ENCODE data around the gene DNMT3L. TPM values are rescaled to one million over a fixed set of nuclear protein-coding genes. Genes with fewer than 3 reads are reported as not detected.
"Not testable (repeated sequence)": the region's sequence is repeated elsewhere in the genome, so short reads cannot be mapped to it uniquely, and the experiment has no call there.

The DNMT3L gene
- polyA plus RNA-seq, 1 donor from 2014 or later = not detected

DNA sequence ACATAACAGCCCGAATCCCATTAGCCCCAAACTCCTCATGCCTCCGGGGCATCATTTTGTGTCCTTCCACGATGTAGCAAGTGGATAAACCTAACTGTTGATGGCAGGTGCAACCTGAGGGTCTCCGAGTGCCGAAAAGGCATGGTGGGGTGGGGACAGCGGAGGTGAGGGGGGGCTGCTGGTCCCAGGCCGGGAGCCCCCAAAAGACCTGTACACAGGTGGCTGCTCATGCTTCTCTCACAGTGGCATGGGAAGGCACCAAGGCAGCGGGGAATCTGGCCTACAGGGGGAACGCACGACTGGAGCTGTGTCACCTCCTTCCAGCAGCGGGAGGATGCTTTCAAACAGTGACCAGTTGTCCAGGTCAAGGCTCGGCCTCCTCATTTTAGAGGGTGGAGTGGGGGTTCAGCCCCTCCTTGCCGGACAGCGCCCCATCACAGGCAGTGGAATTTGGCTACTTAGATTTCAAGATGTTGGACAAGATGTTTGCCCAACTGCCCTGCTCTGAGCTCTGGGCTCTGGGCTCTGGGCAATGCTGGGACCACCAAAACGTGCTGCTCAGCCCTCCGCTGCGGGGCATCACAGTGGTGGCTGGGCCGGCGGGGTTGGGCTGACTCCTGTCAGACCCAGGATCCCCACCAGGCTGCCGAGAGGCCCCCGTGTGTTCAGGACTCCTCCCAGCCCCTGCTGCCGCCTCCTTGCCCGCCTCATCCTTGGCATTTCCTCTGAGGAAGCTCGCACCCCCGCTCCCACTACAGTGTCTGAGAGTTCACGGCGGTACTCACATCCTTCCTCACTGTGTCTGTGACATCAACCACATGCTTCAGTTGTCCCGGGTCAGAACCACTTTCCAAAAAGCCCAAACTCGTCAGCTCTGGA lies 7.6 kb downstream of the DNMT3L start:
- Mint-ChIP-seq H3K4me1 (peaks cover 0 to 2% (median 1%) of the 10 kb centered on the region in 3 donors), H3K9me3 (no peaks in the 10 kb centered on the region), H3K27me3 (peaks cover 6% of the 10 kb centered on the region), H3K4me3 (no peak overlapping the region), H3K36me3 (no peaks in the 10 kb centered on the region), H3K27ac (no peak overlapping the region)

- H3K27ac Mint-ChIP-seq, H3K4me1 Mint-ChIP-seq, H3K27me3 Mint-ChIP-seq, H3K4me3 Mint-ChIP-seq, H3K9me3 Mint-ChIP-seq, H3K36me3 Mint-ChIP-seq: not testable (repeated sequence)
Measured at GRCh38 chr21:44249204-44250037, 12.3 kb downstream of the DNMT3L start.

- H3K27me3 Mint-ChIP-seq, H3K9me3 Mint-ChIP-seq, H3K36me3 Mint-ChIP-seq, H3K27ac Mint-ChIP-seq, H3K4me3 Mint-ChIP-seq, H3K4me1 Mint-ChIP-seq: not testable (repeated sequence)
Measured at GRCh38 chr21:44247904-44248303, 13.8 kb downstream of the DNMT3L start.

- H3K27me3 Mint-ChIP-seq, H3K9me3 Mint-ChIP-seq, H3K27ac Mint-ChIP-seq, H3K4me3 Mint-ChIP-seq, H3K4me1 Mint-ChIP-seq, H3K36me3 Mint-ChIP-seq: not testable (repeated sequence)
Measured at GRCh38 chr21:44243980-44244379, 17.7 kb downstream of the DNMT3L start.

- not testable (repeated sequence) for H3K36me3 Mint-ChIP-seq, H3K27me3 Mint-ChIP-seq, H3K27ac Mint-ChIP-seq, H3K4me3 Mint-ChIP-seq, H3K4me1 Mint-ChIP-seq, H3K9me3 Mint-ChIP-seq
Measured at GRCh38 chr21:44241281-44241680, 20.4 kb downstream of the DNMT3L start.

- H3K9me3 Mint-ChIP-seq, H3K27ac Mint-ChIP-seq, H3K27me3 Mint-ChIP-seq, H3K36me3 Mint-ChIP-seq, H3K4me1 Mint-ChIP-seq, H3K4me3 Mint-ChIP-seq: not testable (repeated sequence)
Measured at GRCh38 chr21:44240842-44241241, 20.9 kb downstream of the DNMT3L start, which contains the start of gene ICOSLG. ICOSLG (minus strand) TSS chr21:44240943; CDS start chr21:44240817, 126 bp downstream.

DNA sequence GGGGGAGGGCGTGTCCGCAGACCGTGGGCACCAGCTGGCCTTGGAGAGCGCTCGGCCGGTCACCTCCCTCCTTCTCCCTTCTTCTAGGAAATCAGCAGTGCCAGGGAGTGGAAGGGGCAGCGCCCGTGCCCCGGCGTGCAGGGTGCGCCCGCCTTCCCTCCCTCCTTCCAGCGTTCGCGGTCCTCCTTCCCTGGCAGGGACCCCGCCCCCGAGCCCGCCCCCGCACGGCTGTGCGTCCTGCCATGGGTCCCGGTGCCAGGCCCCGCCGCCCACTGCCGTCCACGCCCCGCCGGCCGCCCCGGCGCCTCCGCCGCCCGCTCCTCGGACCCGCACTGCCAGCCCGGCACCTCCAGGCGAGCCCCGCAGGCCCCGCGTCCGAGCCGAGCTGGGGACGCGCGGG lies 21.3 kb downstream of the DNMT3L start:
- H3K9me3 Mint-ChIP-seq, H3K36me3 Mint-ChIP-seq, H3K27ac Mint-ChIP-seq, H3K27me3 Mint-ChIP-seq, H3K4me3 Mint-ChIP-seq, H3K4me1 Mint-ChIP-seq: not testable (repeated sequence)

DNA sequence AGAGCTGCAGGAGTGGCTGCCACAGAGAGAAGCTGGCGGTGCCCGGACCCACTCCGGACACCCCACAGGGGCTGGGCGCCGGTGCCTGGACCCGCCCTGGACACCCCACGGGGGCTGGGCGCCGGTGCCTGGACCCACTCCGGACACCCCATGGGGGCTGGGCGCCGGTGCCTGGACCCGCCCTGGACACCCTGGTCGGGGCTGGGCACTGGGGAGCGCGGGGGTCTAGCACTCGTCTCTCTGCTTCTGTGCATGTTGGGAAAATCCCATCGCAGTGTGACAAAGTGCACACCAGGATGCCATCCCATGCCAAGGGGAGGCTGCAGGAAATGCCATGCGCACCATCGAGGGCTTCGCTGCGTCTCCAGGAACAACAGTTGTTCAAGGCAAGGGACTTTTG lies 32.1 kb downstream of the DNMT3L start:
- H3K9me3 Mint-ChIP-seq = not testable (repeated sequence)

DNA sequence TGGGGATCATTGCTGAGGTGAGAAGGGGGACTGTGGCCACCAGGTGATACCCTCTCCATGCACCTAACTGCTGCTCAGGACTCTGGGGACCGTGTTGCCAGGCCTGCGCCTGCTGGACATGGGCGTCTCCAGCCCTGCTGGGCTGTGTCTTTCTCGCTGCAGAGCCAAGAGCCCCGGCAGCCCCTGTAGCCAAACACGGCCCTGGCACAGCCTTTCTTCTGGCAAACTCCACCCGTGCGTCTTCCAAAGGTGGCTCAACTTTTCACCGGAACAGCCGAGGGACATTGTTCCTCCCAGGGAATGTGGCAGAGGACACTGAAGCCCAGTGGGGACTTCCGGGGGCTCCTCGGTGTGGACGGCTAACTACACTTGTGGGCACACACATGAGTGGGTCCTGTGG lies 33.6 kb downstream of the DNMT3L start:
- not testable (repeated sequence) for H3K4me3 Mint-ChIP-seq, H3K9me3 Mint-ChIP-seq, H3K4me1 Mint-ChIP-seq, H3K36me3 Mint-ChIP-seq, H3K27me3 Mint-ChIP-seq, H3K27ac Mint-ChIP-seq

More for the DNA sequence above, 32.1 kb downstream of the DNMT3L start:
- not testable (repeated sequence) for H3K4me3 Mint-ChIP-seq, H3K27me3 Mint-ChIP-seq, H3K27ac Mint-ChIP-seq, H3K4me1 Mint-ChIP-seq, H3K36me3 Mint-ChIP-seq

DNA sequence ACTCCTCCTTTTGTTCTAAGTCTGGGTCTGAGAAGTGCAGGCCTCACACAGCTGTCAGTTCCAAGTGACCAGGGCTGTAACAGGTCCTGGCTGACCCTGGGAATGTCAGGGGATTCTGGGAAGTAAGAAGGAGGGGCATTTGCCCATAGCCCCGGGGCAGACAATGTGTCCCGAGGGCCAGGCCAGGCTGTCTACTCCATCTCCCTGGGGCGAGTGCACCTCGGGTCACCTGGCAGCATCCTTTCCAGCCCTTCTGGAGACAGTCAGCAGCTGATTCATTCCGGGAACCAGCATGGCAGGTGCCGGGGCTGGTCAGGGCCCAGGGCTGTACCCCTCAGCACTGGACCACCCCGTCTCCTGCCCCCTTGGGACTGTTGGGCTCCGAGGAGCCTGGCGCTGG lies 34.1 kb downstream of the DNMT3L start:
- not testable (repeated sequence) for H3K9me3 Mint-ChIP-seq, H3K4me3 Mint-ChIP-seq, H3K4me1 Mint-ChIP-seq, H3K36me3 Mint-ChIP-seq, H3K27me3 Mint-ChIP-seq, H3K27ac Mint-ChIP-seq

DNA sequence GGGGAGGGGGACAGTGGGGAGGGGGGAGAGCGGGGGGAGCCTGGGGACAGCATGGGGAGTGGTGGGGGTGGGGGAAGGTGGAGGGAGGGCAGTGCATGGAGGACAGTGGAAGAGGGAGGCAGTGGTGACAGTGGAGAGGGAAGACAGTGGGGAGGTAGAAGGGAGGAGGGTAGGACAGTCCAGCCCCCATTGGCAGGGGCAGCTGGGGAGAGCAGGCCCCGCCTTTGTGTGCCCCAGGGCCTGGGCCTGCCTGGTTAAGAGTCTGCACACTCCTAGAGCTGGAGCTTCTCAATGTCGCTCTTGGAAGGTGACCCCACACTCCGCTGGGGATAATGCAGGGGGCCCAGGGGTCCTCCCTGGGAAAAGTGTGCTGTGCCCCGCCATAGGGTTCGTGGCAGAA lies 36.1 kb downstream of the DNMT3L start:
- H3K36me3 Mint-ChIP-seq, H3K27ac Mint-ChIP-seq, H3K4me1 Mint-ChIP-seq, H3K27me3 Mint-ChIP-seq, H3K9me3 Mint-ChIP-seq, H3K4me3 Mint-ChIP-seq: not testable (repeated sequence)

DNA sequence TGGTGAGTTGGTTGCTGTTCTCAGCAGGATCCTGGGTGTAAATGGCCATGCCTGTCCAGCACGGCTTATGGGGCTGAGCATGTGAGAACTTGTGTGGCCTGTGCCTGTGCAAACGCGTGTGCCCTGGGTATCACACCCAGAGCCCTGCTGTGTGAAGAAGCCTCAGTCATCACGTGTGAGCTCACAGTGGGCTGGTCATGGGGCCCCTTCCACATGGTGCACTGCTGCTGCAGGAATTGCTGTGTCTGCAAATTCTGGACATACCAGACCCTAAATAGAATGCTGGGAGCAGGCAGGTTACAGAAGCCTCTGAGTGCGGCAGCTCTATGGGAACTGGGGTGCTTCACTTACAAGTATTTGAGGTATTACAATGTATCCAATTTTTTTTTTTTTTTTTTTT lies 38.4 kb downstream of the DNMT3L start:
- not testable (repeated sequence) for H3K27ac Mint-ChIP-seq, H3K36me3 Mint-ChIP-seq, H3K27me3 Mint-ChIP-seq, H3K4me1 Mint-ChIP-seq, H3K9me3 Mint-ChIP-seq, H3K4me3 Mint-ChIP-seq

- H3K27me3 Mint-ChIP-seq, H3K27ac Mint-ChIP-seq, H3K4me3 Mint-ChIP-seq, H3K9me3 Mint-ChIP-seq, H3K4me1 Mint-ChIP-seq, H3K36me3 Mint-ChIP-seq: not testable (repeated sequence)
Measured at GRCh38 chr21:44220674-44221073, 41.0 kb downstream of the DNMT3L start.

DNA sequence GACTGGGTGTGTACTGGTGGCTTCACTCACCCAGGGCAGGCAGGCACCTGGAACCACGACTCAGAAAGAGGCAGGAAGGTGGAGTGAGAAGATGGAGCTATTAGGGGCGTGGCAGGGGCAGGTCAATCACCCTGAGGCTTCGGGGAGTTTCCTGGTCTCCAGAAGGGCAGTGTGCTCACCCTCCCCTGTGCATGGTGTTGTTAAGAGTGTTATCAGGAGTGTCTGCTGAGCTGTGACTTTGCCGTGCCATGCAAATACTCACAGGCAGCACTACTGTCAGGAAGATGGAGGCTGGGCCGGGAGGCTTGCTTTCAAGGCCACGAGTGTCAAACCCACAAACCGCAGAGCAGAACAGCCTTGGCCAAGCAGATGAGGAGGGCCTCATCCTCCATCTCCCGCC lies 43.2 kb downstream of the DNMT3L start:
- H3K4me3 Mint-ChIP-seq, H3K27me3 Mint-ChIP-seq, H3K36me3 Mint-ChIP-seq, H3K27ac Mint-ChIP-seq, H3K9me3 Mint-ChIP-seq, H3K4me1 Mint-ChIP-seq: not testable (repeated sequence)

GRCh38 chr21:44211978-44212377 lies 49.7 kb downstream of the DNMT3L start:
- H3K27me3 Mint-ChIP-seq, H3K9me3 Mint-ChIP-seq, H3K27ac Mint-ChIP-seq, H3K36me3 Mint-ChIP-seq, H3K4me1 Mint-ChIP-seq: not testable (repeated sequence)
- peak overlapping the region in 1 of 4 donors; percentile 49 for H3K4me3 Mint-ChIP-seq

DNA sequence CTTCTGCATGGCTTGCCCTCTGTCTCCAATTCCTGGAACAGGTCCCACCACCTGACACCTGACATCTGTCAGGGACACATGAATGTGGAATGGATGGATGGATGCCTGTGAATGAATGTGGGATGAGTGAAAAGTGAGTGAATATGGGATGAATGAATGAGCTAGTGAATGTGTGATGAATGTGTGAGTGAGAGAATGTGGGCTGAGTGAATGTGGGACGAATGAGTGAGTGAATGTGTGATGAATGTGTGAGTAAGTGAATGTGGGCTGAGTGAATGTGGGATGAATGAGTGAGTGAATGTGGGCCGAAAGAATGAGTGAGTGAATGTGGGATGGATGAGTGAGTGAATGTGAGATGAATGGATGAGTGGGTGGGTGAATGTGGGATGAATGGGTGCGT lies 50.1 kb downstream of the DNMT3L start:
- H3K4me3 Mint-ChIP-seq, H3K36me3 Mint-ChIP-seq, H3K27ac Mint-ChIP-seq, H3K4me1 Mint-ChIP-seq, H3K27me3 Mint-ChIP-seq, H3K9me3 Mint-ChIP-seq: not testable (repeated sequence)

Measured in IgD-negative memory B cell (primary cell).